Lower leg skin (tissue), 3 donors: ENCODE results near the gene ERC2.

Experiments
- POLR2A ChIP-seq, 2 donors: fragments of 450-650 bp; IDR thresholded peaks; one replicate each; pipeline ENCODE4 v1.6.1; 2016 to 2017; ENCODE audit warnings: antibody characterized with exemption in 2 of 2, mild to moderate bottlenecking in 1 of 2, moderate library complexity in 1 of 2
- TF ChIP-seq, protein P1 (sequence below), 3 donors: fragments of 450-650 bp; IDR thresholded peaks; one replicate each; pipeline ENCODE4 v1.5.1; 2016; ENCODE audit warnings: antibody characterized with exemption in 3 of 3, mild to moderate bottlenecking in 3 of 3, moderate library complexity in 2 of 3

GRCh38 chr3:55537129-55537528 lies 931.1 kb downstream of the ERC2 start:
- TF ChIP-seq, protein P1, sequence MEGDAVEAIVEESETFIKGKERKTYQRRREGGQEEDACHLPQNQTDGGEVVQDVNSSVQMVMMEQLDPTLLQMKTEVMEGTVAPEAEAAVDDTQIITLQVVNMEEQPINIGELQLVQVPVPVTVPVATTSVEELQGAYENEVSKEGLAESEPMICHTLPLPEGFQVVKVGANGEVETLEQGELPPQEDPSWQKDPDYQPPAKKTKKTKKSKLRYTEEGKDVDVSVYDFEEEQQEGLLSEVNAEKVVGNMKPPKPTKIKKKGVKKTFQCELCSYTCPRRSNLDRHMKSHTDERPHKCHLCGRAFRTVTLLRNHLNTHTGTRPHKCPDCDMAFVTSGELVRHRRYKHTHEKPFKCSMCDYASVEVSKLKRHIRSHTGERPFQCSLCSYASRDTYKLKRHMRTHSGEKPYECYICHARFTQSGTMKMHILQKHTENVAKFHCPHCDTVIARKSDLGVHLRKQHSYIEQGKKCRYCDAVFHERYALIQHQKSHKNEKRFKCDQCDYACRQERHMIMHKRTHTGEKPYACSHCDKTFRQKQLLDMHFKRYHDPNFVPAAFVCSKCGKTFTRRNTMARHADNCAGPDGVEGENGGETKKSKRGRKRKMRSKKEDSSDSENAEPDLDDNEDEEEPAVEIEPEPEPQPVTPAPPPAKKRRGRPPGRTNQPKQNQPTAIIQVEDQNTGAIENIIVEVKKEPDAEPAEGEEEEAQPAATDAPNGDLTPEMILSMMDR (IDR thresholded peaks at IDR 0.05) = no peak
- TF ChIP-seq POLR2A (IDR thresholded peaks at IDR 0.05) = no peak
